HG02610 (cell line): ENCODE measurements around the gene MMP24.

Source experiments
- ATAC-seq: cut with Tn5 transposase; IDR thresholded peaks from one replicate; pipeline ENCODE4 v1.9.1; 2021; ENCODE audit warnings: mild to moderate bottlenecking, moderate library complexity; ENCODE audit not compliant: unreplicated experiment

MMP24 gene

DNA sequence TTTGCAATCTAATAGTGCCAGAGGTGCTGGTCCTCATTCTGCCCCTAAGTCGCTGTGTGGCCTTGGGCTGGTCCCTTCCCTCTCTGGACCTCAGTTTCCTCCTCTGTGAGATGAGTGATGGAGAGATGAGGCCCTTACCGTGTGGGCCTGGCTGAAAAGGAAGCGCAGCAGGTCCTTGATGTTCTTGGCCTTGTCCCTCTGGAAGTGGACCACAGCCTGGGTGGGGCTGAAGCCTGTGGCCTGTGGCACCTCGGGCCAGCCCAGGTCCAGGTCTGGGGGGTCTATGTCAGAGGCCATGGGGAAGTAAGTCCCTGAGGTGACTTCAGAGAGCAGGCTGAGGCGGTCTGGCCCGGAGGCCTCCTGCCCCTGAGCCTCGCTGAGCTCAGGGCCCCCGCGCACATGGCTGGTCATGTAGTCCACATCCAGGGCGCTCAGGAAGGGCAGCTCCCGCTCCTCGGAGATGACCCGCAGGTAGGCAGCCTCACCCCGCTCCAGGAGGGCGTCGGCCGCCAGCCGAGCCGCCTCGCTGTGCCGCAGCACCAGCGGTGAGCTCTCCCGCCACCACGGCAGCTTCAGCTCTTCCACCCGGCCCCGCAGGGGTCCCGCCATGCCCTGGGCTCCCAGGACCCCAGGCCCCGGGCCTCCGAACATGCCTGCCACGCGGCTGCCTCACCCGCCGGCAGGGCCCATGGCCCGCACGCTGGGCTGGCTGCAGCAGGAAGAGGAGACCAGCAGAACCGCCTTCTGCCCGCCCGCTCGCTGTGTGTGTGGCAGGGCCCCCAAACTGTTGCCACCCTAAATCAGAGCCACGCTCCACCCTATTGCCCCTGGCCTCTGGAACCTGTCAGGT, 65.4 kb downstream of the MMP24 start, which contains the start of gene FAM83C:
TSS of gene FAM83C (minus strand) at position 772 of the 850 bp plus-strand sequence. CDS start at position 651, 121 bp downstream.
- no peak for ATAC-seq

GRCh38 chr20:35292504-35293285, 66.2 kb downstream of the MMP24 start:
- no peak for ATAC-seq

DNA sequence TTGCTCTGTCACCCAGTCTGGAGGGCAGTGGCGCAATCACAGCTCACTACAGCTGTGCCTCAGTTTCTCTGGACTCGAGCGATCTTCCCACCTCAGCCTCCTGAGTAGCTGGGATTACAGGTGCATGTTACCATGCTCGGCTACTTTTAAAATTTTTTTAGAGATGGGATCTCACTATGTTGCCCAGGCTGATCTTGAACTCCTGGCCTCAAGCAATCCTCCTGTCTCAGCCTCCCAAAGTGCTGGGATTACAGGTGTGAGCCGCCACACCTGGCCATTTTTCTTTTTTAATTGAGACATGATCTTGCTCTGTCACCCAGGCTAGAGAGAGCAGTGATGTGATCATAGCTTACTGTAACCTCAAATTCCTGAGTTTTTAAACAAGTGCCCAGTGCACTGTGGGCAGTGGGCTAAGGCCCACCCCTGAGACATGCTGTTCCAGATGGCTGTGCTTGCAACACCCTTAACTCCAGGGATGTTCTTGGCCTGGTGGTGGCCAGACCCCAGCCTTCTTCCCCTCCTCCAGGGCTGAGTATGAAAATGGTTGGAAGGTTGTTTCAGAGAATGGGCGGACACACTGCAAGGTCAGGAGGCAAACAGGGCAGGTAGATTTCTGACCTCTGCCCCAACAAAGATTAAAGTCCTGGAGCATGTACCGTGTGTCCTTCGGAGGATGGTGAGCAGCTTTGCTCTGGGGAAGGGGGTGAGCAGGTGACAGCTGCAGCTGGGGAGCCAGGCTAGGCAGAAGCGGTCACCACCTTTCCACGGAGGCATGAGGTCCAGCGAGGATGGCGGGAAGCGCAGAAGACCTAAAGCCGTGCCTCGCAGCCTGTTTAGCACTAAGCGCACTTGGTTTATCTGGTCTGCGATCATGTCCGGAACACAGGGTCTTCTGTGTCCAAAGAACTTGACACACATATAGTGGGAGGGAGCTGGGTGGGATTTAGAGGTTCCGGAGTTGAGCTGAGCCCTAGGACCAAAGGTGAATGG, 67.1 kb downstream of the MMP24 start:
- no peak for ATAC-seq

DNA sequence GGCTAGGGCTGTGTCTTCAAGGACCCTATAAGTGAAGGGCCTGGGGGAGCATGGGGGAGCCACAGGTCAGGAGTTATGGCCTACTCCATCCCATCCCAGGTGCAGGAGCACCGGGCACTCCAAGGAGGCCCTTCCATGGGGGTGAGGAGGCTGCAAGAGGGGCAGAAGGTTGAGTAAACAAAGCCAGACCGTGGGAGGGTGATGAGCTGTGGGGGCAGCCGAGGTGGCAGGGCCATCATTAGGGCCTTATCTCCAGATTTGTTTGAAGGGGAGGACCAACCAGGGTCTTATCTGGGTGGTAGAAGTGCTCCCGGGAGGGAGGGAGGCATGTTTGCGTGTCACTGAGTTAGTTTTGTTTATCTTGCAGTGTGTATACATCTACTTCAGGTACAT, 67.8 kb downstream of the MMP24 start:
- no peak for ATAC-seq

- no peak for ATAC-seq
Observed at GRCh38 chr20:35295058-35295457, 68.6 kb downstream of the MMP24 start.

GRCh38 chr20:35295674-35296073, 69.2 kb downstream of the MMP24 start:
- ATAC-seq, result no peak

DNA sequence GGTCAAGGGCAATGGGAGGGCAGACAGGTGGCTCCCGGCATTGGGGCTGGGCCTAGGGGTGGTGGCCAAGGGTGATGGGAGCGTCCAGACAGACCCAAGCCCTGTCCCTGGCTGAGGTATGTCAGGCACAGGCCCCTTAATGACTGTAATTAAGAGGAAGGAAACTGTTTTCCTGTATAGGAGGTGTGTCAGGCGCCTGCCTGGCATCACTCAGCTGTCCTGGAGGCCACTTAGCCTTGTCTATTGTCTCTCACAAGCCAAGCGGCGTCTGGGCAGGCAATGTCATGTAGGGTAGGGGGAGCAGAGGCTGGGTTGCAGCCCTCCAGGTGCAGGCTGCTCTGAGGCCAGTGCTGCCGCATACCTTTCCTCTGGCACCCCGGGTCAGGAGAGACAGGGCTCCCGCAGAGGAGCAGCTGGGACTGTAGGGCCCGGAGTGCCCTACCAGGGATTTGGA, 69.6 kb downstream of the MMP24 start:
- no peak for ATAC-seq

DNA sequence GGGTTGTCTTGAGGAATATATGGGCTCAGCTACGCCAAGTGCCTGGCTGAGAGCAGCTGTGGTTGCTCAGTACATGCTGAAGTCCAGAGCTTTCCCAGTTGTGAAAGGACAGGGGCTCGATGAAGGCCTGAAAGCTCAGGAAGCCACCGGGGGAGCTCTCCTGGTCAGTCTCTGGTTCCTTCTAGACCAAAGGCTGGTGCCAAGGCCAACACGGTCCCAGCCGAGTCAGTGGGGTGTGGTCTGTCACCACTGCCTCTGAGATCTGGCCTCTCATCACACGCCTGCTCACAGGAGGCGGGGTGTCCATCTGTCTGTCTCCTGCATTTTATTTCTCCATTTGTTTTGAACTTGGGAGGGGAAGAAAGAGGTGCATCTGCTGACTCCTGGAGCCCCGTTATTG, 70.7 kb downstream of the MMP24 start:
- ATAC-seq, result no peak

- no peak for ATAC-seq
Observed at GRCh38 chr20:35297740-35298139, 71.2 kb downstream of the MMP24 start.

- no peak for ATAC-seq
Observed at GRCh38 chr20:35298264-35298663, 71.8 kb downstream of the MMP24 start.

- no peak for ATAC-seq
Observed at GRCh38 chr20:35299780-35300179, 73.3 kb downstream of the MMP24 start.

- no peak for ATAC-seq
Observed at GRCh38 chr20:35300469-35301262, 74.2 kb downstream of the MMP24 start.

DNA sequence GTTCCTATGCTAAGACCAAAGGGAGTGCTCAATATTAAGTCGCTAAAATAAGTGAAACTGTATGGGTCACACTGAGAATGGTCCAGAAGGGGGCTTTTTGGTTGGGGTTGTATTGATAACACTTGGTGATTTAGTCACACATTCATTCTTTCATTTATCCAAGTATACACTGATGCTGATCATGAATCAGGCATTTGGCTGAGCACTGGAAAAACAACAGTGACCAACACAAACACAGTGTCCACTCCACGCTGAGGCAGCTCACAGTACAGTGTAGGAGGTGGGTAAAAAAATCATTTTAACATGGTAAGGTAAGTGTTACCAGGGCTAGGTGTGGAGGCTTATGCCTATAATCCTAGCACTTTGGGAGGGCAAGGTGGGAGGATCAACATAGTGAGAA, 74.9 kb downstream of the MMP24 start:
- ATAC-seq, result no peak

DNA sequence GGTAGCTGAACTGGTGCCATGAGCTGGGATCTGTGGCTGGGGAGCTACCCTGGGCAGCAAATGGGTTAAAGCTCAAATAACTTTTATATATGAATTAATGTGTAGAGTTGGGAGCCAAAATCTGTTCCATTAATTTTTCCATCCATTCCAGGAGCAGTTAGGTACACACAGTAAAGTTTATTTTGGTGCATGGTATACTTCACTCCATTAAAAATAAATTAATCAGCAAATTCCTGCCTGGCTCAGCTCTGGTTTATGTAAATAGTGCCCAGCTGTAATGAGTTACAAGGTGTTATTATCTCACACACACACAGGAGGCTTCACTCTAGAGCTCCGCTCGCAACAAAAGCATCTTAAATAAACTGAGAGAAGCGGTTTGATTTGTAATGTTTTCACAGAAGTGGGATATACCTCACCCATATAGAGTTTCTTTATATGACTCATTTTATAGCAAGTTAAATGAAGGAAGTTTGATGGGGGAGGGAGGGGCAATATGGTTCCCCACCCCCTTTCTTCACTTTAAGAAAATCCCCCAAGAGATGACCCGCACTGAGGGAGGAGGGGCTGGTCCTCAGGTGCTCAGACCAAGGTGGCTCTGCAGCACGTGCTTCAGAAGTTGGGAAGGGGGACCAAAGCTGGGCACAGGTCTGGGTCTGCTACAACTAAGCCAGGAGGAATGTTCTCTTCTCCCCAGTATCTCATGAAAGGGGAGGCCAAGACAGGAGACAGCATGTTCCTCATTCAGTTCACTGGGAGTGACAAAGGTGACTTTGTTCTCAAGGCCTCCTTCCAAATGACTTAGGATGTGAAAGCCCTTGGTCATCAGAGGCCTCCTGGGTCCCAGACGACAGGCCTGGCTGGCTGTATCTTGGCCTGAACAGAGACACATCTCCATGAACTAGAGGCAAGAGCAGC, 76.2 kb downstream of the MMP24 start:
- no peak for ATAC-seq

DNA sequence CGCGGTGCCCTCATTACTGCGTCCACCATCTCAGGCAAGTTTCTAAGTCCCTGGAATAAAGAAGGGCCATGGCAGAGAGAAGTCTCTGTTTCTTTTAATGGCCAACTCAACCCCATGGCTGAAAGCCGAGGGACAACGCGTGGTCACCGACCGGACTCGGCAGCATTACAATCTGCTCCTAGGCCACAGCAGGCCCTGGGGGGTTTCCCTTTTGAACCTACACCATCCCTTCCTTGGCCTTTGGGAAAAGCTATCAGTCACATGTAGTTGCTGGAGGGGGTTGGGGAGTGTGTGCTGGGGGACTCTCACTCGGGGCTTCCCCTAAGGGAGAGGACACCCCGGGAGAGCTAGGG, 76.9 kb downstream of the MMP24 start:
- ATAC-seq, result no peak

DNA sequence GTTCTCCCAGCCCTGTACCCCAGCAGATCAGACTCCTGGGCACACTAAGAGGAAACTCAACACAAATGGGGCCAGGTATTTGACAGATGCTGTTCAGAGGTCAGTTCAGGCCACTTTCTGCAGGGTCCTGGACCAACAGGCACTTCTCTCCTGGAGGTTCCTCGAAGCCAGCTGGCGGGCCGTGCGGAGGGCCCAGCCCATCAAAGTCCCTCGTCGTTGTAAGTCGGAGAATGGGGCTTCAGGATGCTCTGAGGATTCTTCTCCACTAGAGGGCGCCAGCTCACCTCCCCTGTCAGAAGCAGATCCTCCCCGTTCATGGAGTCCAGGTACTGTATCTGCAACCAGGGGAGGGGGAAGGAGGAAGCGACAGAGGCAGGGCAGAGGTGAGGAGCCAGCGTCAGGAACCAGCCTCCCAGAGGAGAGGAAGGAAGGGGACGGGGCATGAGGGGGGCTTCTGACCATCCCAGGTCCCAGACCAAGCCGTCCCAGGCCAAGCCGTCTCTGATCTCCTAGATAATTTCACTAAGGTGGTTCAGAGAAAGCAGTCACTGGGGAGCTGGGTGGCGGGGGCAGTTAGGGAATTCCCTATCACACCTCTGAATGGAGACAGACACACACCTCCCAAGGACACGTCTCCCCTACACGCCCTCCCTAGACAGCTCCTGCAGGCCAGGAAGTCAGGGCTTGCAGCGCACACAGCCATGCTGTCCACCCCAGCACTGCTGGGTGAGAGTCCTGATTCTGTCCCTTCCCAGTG, 77.4 kb downstream of the MMP24 start:
- ATAC-seq, result no peak

- ATAC-seq, result no peak
Observed at GRCh38 chr20:35304956-35305355, 78.5 kb downstream of the MMP24 start.
